Peyer's patch (tissue), 4 donors: Measurements from ENCODE around the gene RNASE12.

Source experiments
- CTCF ChIP-seq, 6 experiments: fragments of 450-650 bp in 4 of 6; fragments of 200-600 bp in 2 of 6; sonication (generic) in 1 of 6; IDR thresholded peaks; one replicate each; pipeline ENCODE4 v1.5.1; 2017 to 2019; ENCODE audit warnings: antibody characterized with exemption in 6 of 6, mild to moderate bottlenecking in 3 of 6, moderate library complexity in 1 of 6
- POLR2A ChIP-seq, 2 donors: fragments of 450-650 bp; IDR thresholded peaks; one replicate each; pipeline ENCODE4 v1.5.1; 2017; ENCODE audit warnings: antibody characterized with exemption in 2 of 2, mild to moderate bottlenecking in 2 of 2, moderate library complexity in 2 of 2

DNA sequence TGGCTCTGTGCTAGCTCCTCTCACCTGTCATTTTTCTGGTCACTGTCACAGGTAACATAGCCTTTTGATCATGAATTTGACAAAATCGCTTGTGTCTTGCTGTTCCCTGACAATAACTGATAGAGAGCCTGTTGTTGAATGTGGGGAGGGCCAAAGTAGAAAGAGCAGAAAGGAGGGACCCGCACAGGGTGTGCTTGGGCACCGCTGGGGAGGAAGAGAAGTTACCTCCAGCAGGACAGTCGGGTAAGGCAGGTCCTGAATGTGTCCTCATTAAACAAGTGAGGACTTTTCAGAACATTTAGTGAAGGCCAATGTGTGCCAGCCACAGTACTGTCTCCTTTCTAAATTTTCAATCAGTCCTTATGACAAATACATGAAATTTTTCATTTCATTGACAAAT lies at the start of gene RNASE12:
- TF ChIP-seq CTCF (IDR thresholded peaks at IDR 0.05) = no peak
- TF ChIP-seq POLR2A (IDR thresholded peaks at IDR 0.05) = no peak
